ES-I3 (cell line): Measurements from ENCODE around the gene CDK8.
"Not testable (repeated sequence)": the region's sequence is repeated elsewhere in the genome, so short reads cannot be mapped to it uniquely, and the experiment has no call there.

Source experiments
- H3K36me3 ChIP-seq: 2 replicates; pipeline ENCODE4 v1.6.1; 2013; ENCODE audit warnings: mild to moderate bottlenecking, low read length, control low read depth, moderate library complexity; ENCODE audit not compliant: insufficient read depth
- H3K4me1 ChIP-seq: 2 replicates; pipeline ENCODE4 v1.6.1; 2013; ENCODE audit warnings: mild to moderate bottlenecking, control low read depth, low read length; ENCODE audit not compliant: insufficient read depth
- H3K9ac ChIP-seq: 2 replicates; pipeline ENCODE4 v1.6.1; 2013; ENCODE audit warnings: low read depth, mild to moderate bottlenecking, low read length, moderate library complexity
- H3K9me3 ChIP-seq: 2 replicates; pipeline ENCODE4 v1.6.1; 2013; ENCODE audit warnings: mild to moderate bottlenecking, low read length, moderate library complexity; ENCODE audit not compliant: control insufficient read depth, insufficient read depth

Gene CDK8

DNA sequence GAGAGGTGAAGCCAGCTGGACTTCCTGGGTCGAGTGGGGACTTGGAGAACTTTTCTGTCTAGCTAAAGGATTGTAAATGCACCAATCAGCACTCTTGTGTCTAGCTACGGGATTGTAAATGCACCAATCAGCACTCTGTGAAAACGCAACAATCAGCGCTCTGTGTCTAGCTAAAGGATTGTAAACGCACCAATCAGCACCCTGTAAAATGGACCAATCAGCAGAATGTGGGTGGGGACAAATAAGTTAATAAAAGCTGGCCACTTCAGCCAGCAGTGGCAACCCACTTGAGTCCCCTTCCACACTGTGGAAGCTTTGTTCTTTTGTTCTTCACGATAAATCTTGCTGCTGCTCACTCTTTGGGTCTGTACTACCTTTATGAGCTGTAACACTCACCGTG lies 58.1 kb downstream of the CDK8 start:
- not testable (repeated sequence) for H3K36me3 ChIP-seq, H3K9ac ChIP-seq, H3K9me3 ChIP-seq, H3K4me1 ChIP-seq

DNA sequence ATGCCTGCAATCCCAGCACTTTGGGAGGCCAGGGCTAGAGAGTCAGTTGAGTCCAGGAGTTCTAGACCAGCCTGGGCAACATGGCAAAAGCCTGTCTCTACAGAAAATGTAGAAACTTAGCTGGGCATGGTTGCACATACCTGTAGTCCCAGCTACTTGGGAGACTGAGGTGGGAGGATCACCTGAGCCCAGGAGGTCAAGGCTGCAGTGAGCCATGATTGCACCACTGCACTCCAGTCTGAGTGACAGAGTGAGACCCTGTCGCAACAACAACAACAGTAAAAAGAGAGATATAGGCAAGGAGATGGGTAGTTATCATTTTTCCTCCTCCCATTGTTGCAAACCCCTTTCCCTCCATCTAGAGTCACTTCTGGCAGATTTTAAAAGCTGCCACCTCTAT lies 62.2 kb downstream of the CDK8 start:
- not testable (repeated sequence) for H3K36me3 ChIP-seq, H3K9me3 ChIP-seq, H3K4me1 ChIP-seq, H3K9ac ChIP-seq

DNA sequence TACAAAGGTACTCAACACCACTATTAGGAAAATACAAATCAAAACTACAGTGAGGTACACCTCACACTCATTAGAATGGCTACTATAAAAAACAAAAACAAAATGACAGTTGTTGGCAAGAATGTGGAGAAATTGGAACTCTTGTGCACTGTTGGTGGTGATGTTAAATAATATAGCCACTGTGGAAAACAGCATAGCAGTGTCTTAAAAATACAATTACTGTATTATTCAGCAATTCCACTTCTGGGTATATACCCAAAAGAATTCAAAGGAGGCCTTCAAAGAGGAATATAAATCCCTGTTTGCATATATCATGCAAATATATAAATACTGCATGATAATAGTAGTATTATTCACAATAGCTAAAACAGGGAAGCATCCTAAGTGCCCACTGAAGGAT lies 66.8 kb downstream of the CDK8 start:
- Histone ChIP-seq H3K9ac (no peak overlapping the region), H3K9me3 (no peaks in the 10 kb centered on the region), H3K4me1 (peaks cover 7% of the 10 kb centered on the region; the same call in 1 of the 2 replicates), H3K36me3 (no peaks in the 10 kb centered on the region)

DNA sequence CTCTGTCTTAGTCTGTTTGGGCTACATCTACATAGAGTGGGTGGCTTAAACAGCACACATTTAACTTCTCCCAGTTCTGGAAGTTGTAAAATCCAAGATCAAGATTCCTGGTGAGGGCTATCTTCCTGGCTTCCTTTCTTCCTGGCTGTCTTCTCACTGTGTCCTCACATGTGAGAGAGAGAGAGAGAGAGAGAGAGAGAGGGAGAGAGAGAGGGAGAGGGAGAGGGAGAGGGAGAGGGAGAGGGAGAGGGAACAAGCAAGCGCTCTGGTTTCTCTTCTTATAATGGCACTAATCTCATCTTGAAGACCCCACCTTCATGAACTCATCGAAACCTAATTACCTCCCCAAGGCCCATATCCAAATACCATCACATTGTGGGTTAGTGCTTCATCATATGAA lies 69.2 kb downstream of the CDK8 start:
- Histone ChIP-seq H3K4me1 (peaks cover 7% of the 10 kb centered on the region; the same call in 1 of the 2 replicates), H3K9ac (no peak overlapping the region), H3K36me3 (no peaks in the 10 kb centered on the region), H3K9me3 (no peaks in the 10 kb centered on the region)

DNA sequence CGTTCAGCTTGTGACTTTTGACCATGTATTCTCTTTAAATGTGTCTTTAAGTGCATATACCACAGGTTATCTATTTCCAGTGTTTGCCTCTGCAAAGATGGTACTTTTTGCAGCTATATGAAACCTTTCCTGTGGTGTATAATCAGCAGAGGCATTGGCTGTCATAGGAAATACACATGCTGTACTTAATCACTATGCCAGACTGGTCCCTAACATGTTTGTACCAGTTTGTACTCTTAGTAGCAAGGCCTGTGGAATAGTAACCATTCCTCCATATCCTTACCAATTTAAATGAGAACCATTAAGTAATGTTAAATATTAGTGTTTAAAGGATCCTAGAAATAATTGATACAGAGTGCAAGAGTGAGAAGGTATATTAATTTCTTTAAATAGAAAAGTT lies 69.8 kb downstream of the CDK8 start:
- Histone ChIP-seq H3K9me3 (no peaks in the 10 kb centered on the region; the same call in 1 of the 2 replicates), H3K4me1 (peaks cover 7% of the 10 kb centered on the region; the same call in 1 of the 2 replicates)

DNA sequence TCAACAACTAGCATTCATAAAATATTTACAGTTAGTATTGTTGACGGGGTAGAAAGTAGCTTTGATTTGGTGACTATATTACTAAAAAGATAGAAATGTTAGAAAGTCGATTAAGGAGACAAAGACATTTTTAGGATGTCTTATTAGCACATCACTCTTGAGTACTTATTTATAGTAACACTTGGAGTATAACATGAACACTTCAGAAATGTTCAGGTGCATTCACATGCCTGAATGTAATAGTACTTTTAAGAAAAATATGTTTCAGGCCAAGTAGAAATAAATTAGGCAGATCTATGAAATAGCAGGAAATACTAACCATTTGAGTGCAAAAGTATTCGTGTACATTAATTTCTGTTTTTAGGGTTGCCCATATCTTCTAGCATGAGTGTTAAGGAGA lies 70.4 kb downstream of the CDK8 start:
- H3K9ac ChIP-seq: no peak overlapping the region
- H3K36me3 ChIP-seq: no peaks in the 10 kb centered on the region
- no peaks in the 10 kb centered on the region; the same call in 1 of the 2 replicates for H3K9me3 ChIP-seq
- peaks cover 7% of the 10 kb centered on the region; the same call in 1 of the 2 replicates for H3K4me1 ChIP-seq

More for the DNA sequence above, 69.8 kb downstream of the CDK8 start:
- Histone ChIP-seq H3K9ac (no peak overlapping the region), H3K36me3 (no peaks in the 10 kb centered on the region)

DNA sequence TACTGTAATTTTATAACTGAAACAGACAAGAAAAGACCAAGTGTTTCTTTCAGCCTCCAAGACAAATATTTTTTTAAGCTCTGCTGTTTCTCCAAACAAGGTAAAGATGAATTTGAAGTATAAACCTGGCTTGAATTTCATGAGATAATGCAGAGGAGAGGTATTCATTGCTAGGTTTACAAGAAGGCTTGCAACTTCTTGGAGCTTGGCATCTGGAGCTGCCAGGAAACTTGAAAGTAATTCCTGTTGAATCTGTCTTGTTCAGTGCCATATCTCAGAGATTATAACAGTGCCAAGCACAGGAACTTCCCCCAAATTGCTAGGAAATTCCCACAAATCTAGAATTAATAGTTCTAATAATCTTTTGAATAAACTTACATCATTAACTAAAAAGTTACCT lies 70.9 kb downstream of the CDK8 start:
- Histone ChIP-seq H3K36me3 (no peaks in the 10 kb centered on the region), H3K4me1 (peaks cover 7% of the 10 kb centered on the region; the same call in 1 of the 2 replicates), H3K9ac (no peak overlapping the region), H3K9me3 (no peaks in the 10 kb centered on the region; the same call in 1 of the 2 replicates)

DNA sequence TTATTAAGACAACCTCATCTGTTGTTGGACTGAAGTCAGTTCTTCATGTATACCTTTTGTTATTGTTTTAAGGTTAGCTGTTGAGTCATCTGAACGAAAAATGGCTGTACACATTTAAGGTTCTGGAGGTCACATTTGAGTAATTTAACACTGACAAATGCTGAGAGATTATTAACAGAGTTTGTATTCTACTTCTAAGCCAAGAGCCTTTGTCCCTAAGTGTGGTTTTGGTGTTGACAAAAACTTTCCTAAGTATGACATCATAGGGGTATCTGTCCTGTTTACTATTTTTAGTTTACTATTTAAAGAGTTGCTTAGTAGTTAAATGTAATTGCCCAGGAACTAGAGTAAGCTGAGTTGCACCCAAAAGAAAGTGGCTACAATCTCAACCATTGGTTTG lies 71.9 kb downstream of the CDK8 start:
- H3K4me1 ChIP-seq: peaks cover 13% of the 10 kb centered on the region; the same call in 1 of the 2 replicates
- no peaks in the 10 kb centered on the region for H3K36me3 ChIP-seq
- no peak overlapping the region for H3K9ac ChIP-seq
- H3K9me3 ChIP-seq: no peaks in the 10 kb centered on the region; the same call in 1 of the 2 replicates

DNA sequence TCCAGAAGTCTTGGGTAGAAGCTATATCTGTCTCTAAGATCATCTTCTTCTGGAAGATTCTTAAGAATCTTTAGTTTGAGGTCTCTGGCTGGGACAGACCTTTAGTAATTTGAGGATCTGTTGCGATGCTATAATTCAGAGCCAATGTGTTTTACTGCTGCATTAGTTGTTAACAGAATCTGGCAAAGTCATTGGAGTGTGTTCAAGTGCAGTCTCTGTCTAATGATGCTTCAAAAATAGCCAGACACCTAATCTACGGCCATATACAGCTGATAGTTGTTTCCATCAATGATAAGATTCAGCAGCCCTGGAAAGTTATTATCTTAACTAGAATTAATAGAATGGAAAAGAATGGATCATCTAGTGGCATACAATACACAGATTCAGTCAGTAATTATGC lies 72.6 kb downstream of the CDK8 start:
- H3K9me3 ChIP-seq: no peaks in the 10 kb centered on the region; the same call in 1 of the 2 replicates
- no peaks in the 10 kb centered on the region for H3K36me3 ChIP-seq
- peaks cover 16% of the 10 kb centered on the region; the same call in 1 of the 2 replicates for H3K4me1 ChIP-seq
- H3K9ac ChIP-seq: no peak overlapping the region

DNA sequence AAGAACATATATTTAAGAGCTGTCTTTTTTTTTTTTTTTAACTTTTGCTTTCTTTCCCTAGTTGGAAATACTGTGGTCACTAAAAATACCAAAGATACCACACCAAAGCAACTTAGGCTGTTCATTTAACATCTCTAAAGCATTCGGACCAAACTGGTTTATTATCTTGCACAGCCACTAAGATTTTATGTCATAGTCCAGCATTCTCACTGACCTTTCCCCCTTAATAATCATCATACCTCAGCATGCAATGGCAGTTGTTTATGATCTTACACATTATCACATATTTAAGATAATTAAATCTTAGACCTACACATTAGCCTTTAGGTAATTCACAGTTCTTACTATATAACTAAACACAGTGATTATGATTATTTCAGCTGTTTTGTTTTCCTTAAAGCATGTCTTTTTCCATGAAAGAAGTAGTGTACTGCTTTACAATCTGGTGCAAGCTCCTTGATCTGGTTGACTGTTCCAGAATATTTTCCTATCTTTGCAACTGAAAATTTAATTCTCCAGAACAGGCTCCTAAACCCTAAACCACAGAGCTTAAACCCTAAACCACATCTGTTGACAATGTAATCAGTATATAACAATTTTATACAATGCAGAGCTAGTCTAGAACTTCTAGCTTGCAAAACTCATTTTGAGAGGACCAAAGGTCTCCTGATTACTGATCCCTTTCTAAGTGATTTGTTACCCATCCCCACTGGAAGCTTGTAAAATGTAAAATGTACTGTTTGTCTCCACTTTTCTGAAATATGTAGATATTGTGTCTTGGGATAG lies 74.2 kb downstream of the CDK8 start:
- no peaks in the 10 kb centered on the region for H3K36me3 ChIP-seq
- peaks cover 9% of the 10 kb centered on the region; the same call in 1 of the 2 replicates for H3K4me1 ChIP-seq
- H3K9me3 ChIP-seq: no peaks in the 10 kb centered on the region; the same call in 1 of the 2 replicates
- H3K9ac ChIP-seq: no peak overlapping the region

DNA sequence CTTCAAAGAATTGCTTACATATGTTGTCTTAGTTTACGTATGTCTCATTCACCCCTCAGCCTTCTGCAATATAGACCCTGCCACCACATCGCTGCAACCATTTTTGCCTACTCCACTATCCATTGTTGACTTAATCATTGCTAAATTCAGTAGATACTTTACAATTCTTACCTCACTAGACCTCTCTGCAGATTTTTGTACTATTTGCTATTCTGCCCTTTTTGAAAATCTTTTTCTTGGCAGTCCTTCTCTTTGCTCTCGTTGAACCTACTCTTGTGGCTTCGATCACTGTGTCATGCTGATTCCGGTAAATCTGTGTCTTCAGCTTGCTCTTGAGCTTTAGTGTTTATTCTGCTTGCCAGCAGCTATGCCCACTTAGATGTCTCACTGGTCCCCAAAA lies 81.2 kb downstream of the CDK8 start:
- Histone ChIP-seq H3K36me3 (no peaks in the 10 kb centered on the region), H3K9ac (no peak overlapping the region), H3K4me1 (peaks cover 9% of the 10 kb centered on the region; the same call in 1 of the 2 replicates), H3K9me3 (no peaks in the 10 kb centered on the region)

DNA sequence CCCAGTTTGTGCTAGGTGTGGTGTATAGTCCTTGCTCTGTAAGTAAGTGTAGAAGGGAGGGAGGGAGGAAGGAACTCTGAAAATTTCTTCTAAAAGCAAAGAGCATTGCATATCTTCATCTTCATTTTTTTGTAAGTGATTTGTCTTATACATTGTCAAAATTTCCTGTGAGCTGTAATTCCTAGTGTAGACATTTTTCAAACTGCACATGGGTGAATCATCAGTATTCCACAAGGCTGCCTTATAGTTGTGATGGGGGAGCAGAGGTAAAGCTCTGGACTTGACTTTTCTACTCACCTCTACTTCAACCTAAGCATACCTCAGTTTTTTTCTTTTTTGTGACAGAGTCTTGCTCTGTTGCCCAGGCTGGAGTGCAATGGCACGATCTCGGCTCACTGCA lies 86.9 kb downstream of the CDK8 start:
- Histone ChIP-seq H3K36me3 (no peaks in the 10 kb centered on the region), H3K4me1 (no peaks in the 10 kb centered on the region), H3K9ac (no peak overlapping the region), H3K9me3 (no peaks in the 10 kb centered on the region)

DNA sequence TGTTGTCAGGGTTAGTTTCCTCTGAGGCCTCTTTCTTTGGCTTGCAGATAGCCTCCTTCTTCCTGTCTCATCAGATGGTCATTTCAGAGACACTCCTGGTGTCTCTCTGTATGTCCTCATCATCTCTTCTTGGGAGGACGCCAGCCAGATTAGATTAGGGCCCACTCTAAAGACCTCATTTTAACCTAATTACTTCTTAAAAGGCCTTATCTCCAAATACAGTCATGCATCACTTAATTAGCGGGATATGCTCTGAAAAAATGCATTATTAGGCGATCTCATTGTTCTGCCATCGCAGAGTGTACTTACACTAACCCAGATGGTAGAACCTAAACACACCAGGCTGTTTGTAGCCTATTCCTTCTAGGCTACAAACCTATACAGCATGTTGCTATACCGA lies 89.0 kb downstream of the CDK8 start:
- H3K9me3 ChIP-seq: no peaks in the 10 kb centered on the region
- no peaks in the 10 kb centered on the region for H3K4me1 ChIP-seq
- no peaks in the 10 kb centered on the region for H3K36me3 ChIP-seq
- no peak overlapping the region for H3K9ac ChIP-seq

DNA sequence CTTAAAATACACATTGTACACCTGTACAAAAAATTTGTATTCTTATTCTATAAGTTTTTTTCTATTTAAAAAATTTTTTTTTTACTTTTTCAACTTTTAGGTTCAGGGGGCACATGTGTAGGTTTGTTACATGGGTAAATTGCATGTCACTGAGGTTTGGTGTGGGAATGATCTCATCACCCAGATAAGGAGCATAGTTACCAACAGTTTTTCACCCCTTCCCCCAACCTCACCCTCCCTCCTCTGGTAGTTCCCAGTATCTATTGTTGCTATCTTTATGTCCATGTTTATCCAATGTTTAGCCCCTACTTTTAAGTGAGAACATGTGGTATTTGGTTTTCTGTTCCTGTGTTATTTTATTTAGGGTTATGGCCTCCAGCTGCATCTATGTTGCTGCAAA lies 89.9 kb downstream of the CDK8 start:
- no peak overlapping the region for H3K9ac ChIP-seq
- H3K4me1 ChIP-seq: peaks cover 3% of the 10 kb centered on the region; the same call in 1 of the 2 replicates
- H3K9me3 ChIP-seq: no peaks in the 10 kb centered on the region
- no peaks in the 10 kb centered on the region for H3K36me3 ChIP-seq

DNA sequence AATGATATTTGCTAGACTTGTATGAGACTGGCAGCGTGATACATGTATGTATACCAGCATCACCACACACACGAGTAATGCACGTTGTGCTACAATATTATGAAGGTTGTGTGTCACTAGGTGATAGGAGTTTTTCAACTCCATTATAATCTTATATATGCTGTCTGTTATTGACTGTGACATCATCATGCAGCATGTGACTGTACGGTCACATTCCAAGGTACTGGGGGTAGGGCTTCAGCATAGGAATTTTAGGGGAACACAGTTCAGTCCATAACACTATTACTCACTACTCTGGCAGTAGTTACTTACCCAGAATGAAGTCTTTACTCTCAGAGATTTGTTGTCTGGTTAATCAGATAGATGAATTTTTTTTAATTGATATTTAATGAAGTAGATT lies 91.1 kb downstream of the CDK8 start:
- H3K9ac ChIP-seq: no peak overlapping the region
- H3K4me1 ChIP-seq: peaks cover 3% of the 10 kb centered on the region; the same call in 1 of the 2 replicates
- no peaks in the 10 kb centered on the region for H3K36me3 ChIP-seq
- H3K9me3 ChIP-seq: no peaks in the 10 kb centered on the region
